Femur (tissue), 1 donor: ENCODE measurements around the gene CMTM8.

Experiments used
- DNase-seq: peaks from one replicate; pipeline ENCODE4 v3.0.0-alpha.2; 2017

Gene CMTM8

GRCh38 chr3:32309654-32310242, 71.3 kb downstream of the CMTM8 start:
- DNase-seq = no peak

DNA sequence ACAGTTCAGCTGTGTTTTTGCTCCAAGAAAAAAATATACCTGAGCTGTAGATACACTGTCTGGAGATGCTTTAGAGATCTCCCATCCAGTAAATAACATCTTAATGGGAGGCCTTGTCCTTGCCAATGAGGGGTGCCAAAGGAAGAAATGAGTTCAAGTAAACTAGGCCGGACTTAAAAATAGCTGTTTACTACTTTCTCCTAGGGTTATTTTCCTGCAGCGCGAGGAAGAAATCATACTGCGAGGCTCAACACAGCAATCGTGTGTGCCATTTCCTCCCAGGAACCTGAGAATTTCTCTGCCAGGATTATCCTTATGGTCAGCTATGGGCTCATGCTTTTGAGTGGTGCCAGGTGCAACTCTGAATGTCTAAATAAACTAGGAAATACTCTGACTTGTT, 71.9 kb downstream of the CMTM8 start:
- no peak for DNase-seq

GRCh38 chr3:32310918-32311839, 72.7 kb downstream of the CMTM8 start:
- DNase-seq = peak; percentile 57

- DNase-seq = no peak
Observed at GRCh38 chr3:32312251-32312650, 73.8 kb downstream of the CMTM8 start.

DNA sequence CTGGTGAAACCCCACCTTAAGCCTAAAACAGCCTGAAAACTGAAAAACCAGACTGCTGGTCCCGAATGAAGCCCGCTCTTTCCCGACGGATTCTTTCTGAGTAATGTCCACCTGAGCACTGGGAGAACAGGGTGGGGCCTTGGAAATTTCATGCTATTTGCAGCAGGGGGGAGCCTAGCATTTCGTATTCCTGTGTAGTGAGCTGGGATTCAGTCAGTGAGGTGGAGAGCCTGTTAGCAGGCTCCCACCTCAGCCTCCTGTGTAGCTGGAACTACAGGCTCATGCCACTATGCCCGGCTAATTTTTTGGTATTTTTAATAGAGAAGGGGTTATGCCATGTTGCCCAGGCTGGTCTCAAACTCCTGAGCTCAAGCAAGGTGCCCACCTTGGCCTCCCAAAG, 74.7 kb downstream of the CMTM8 start:
- no peak for DNase-seq

DNA sequence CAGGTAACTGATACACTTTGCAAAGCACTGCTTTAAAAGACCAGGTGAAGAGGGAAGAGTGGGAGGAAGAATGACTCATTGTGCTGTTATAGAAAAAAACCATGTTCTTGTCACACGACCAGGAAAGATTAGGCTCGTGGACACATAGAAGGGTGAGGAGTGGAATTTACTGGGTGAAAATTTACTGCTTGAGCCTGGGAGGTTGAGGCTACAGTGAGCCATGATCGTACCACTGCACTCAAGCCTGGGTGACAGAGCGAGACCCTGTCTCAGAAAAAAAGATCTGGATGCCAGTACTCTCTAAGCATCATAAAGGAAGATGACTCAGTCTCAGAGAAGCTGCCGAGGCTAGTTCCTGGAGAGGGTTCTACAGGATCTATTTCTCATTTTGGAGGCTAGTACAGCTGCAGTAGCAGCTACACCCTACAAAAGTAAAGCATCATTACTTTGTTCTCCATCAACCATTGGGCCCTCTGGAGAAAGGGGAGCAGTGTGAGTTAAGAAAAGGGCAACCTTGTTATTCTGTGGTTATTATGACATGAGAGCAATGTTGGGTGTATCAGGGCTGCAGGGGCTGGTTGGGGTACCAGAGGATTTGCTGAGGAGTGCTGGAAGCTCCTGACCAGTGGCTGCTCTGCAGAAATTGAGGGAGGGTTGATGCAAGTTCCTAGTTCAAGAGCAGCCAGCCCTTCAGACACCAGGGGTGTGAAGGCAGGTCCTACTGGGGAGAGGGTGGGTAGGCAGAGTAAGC, 75.4 kb downstream of the CMTM8 start:
- no peak for DNase-seq

DNA sequence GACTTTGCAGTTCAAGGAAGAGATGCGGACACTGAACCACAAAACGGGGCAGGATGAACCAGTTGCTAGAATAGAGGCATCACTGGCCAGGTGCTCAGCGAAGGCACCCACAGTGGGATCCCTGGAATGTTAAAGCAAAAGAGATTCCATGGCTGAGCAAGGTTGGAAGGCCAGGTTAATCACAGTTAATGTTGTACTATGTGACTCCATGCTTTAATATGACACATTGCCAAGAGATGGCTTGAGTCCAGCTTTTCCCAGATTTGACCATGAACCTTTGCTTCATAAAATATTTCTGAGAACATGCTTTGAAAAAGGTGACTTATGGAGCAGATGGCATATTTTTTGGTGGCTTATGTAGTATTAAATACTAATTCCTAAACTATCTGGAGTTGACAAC, 77.0 kb downstream of the CMTM8 start:
- DNase-seq = no peak

DNA sequence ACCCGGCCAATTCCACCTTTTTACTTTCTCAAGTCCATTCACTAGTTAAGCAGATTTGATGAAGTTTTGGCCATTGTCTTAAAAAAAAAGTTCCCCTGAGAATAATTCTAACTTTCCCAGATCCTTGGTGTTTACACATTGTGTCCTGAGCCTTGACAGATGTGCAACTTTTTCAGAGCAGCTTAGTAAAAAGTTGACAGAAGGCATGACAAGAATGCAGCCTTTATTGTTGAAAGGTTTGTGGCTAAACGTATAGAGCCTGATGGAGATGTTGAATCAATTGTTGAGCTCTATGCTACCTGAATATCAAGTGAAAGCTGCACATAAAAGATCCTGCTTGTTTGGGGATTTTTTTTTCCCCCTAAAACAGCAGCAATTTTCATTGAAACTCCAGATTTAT, 77.8 kb downstream of the CMTM8 start:
- no peak for DNase-seq

- no peak for DNase-seq
Observed at GRCh38 chr3:32316976-32317375, 78.5 kb downstream of the CMTM8 start.

DNA sequence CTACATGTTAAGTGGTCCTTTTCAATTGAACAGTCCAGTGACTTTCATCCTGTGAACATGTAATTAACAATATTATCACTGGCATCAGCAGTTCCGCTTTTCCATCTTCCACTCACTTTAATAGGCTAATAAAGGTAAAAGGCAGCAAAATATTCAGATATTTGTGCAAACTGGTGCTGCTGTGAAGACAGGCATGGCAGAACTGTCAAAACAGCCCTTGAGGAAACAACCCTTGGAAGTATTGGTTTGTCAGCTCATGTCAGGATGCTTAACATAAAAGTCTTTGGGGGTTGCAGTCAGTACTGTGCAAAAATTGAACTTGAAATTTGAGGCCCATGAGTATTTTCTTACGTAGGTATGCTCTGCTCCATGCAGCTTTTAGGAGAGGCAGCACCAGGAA, 81.1 kb downstream of the CMTM8 start:
- no peak for DNase-seq

DNA sequence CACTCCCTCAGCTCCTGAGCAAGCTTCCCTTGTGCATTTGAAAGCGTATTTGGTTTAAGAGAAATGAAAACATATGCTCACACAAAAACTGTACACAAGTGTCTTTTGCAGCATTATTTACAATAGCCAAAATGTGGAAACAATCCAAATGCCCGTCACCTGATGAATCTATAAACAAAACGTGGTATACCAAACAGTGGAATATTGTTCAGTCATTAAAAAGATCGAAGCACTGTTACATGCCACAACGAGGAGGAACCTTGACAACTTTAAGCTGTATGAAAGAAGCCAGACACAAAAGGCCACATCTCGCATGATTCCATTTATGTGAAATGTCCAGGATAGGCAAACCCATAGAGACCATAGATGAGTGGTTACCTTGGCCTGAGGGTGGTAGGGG, 81.6 kb downstream of the CMTM8 start:
- no peak for DNase-seq

- DNase-seq = peak; percentile 42
Observed at GRCh38 chr3:32321095-32321790, 82.8 kb downstream of the CMTM8 start.

GRCh38 chr3:32322311-32322710, 83.8 kb downstream of the CMTM8 start:
- no peak for DNase-seq

DNA sequence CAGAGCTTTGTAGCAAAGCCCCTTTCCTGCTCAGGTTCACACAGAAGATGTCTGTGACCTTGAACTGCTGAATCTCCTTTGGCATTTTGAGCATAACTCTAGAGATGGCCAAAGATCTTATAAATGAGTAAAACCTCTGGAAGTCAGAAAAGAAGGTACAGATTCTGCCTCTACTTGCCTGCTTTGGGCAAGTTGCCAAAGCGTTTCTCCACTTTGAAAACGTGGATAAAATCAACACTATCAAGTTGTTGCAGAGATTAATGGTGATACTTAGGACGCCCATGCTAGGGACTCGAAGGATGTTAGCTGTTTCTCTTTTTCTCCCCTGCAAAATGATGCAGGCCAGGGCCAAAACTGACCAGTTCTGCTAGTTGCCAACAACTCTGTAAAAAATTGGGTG, 85.1 kb downstream of the CMTM8 start:
- no peak for DNase-seq

- DNase-seq = no peak
Observed at GRCh38 chr3:32325201-32325600, 86.7 kb downstream of the CMTM8 start.

GRCh38 chr3:32325927-32326326, 87.4 kb downstream of the CMTM8 start:
- no peak for DNase-seq

- DNase-seq = no peak
Observed at GRCh38 chr3:32326795-32327194, 88.3 kb downstream of the CMTM8 start.

DNA sequence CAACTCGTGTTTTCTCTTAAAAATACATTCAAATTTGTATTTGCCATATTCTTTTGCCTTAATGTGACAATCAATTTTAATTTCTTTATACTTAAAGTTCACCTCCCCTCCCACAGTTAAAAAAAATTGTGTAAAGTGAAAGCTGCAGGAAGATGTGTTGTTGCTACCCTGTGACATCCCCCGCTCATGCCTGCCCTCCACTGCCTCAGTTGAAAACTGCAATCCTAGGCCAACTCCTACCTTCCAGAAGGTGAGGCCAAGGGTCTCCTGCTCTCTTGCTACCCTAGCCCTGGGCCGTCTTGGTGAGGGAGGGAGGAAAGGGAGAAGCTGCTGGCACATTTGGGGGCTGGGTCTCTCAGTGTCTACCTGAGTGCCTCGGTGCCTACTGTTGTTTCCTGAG, 96.2 kb downstream of the CMTM8 start:
- no peak for DNase-seq

- DNase-seq = no peak
Observed at GRCh38 chr3:32335365-32336112, 97.1 kb downstream of the CMTM8 start.

GRCh38 chr3:32336113-32336498, 97.6 kb downstream of the CMTM8 start:
- no peak for DNase-seq

DNA sequence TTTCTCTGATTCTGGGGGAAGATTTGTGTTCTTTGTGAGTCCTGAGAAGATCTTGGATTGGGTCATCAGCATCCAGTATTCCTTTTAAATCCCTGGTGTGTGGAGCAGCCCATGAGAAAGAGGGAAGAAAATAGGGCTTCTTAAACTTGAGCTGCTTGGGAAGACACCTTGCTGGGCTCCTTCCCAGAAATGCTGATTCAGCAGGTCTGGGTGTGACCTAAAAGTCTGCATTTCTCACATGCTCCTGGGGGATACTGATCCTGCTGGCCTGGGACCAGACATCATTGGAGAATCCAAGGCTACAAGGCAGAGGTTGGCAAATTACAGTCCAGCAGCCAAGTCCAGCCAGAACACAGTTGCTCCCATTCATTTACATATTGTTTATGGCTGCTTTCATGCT, 99.0 kb downstream of the CMTM8 start:
- DNase-seq = no peak

DNA sequence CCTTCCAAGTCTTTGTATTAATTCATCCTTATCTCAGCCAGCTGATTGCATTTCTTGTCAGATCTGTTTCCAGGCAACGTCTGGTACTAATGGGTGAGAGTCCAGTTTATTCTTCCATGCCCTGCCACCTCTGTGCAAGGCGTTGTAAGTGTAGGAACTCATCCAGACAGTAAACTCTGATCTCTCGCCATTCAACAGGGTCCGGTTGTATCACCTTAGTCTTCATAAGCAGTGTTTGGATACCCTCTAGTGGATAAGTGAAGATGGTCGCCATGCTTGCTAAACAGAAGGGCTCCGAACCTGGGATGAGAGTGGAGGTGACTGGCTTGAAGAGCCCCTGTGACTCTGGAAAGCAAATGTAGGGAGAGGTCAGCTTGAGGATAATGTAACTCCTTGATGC, 101.6 kb downstream of the CMTM8 start:
- no peak for DNase-seq
